ENCODE measurements around the gene PLXND1.
"Not testable (repeated sequence)": the region's sequence is repeated elsewhere in the genome, so short reads cannot be mapped to it uniquely, and the experiment has no call there.

PLXND1 gene

GRCh38 chr3:129606636-129607390 lies at the start of gene PLXND1:
Gene PLXND1, minus strand, starts transcription at chr3:129606676. Its CDS starts 37 bp downstream, at chr3:129606639.
- DNase-seq (ENCODE audit: low read depth in 2 of 2), result no peak

GRCh38 chr3:129655291-129655700 lies 48.8 kb upstream of the PLXND1 start:
- DNase-seq (ENCODE audit: low read depth in 2 of 2), result no peak

- no peak for DNase-seq (ENCODE audit: low read depth in 2 of 2)
These were observed 47.7 kb upstream of the PLXND1 start for GRCh38 chr3:129654131-129654530.

GRCh38 chr3:129653019-129653418 lies 46.5 kb upstream of the PLXND1 start:
- no peak for DNase-seq (ENCODE audit: low read depth in 2 of 2)

GRCh38 chr3:129651435-129652202 lies 45.1 kb upstream of the PLXND1 start:
- DNase-seq (ENCODE audit: low read depth in 2 of 2), result no peak

- peak in 1 of 2 donors; percentile 9 for DNase-seq (ENCODE audit: low read depth in 2 of 2)
These were observed 43.9 kb upstream of the PLXND1 start for GRCh38 chr3:129650256-129650872.

- no peak for DNase-seq (ENCODE audit: low read depth in 2 of 2)
These were observed 41.9 kb upstream of the PLXND1 start for GRCh38 chr3:129648391-129648790.

- DNase-seq (ENCODE audit: low read depth in 2 of 2), result no peak
These were observed 38.8 kb upstream of the PLXND1 start for GRCh38 chr3:129645286-129645685.

- no peak for DNase-seq (ENCODE audit: low read depth in 2 of 2)
These were observed 38.4 kb upstream of the PLXND1 start for GRCh38 chr3:129644836-129645235.

GRCh38 chr3:129641567-129642260 lies 35.2 kb upstream of the PLXND1 start:
- DNase-seq (ENCODE audit: low read depth in 2 of 2), result not testable (repeated sequence)

GRCh38 chr3:129640985-129641384 lies 34.5 kb upstream of the PLXND1 start:
- DNase-seq (ENCODE audit: low read depth in 2 of 2), result not testable (repeated sequence)

GRCh38 chr3:129638481-129638880 lies 32.0 kb upstream of the PLXND1 start:
- DNase-seq (ENCODE audit: low read depth in 2 of 2), result no peak

- no peak for DNase-seq (ENCODE audit: low read depth in 2 of 2)
These were observed 29.6 kb upstream of the PLXND1 start for GRCh38 chr3:129636082-129636481.

GRCh38 chr3:129635656-129636055 lies 29.2 kb upstream of the PLXND1 start:
- no peak for DNase-seq (ENCODE audit: low read depth in 2 of 2)

GRCh38 chr3:129633751-129634481 lies 27.4 kb upstream of the PLXND1 start:
- no peak for DNase-seq (ENCODE audit: low read depth in 2 of 2)

- no peak for DNase-seq (ENCODE audit: low read depth in 2 of 2)
These were observed 26.5 kb upstream of the PLXND1 start for GRCh38 chr3:129632977-129633376.

- no peak for DNase-seq (ENCODE audit: low read depth in 2 of 2)
These were observed 26.1 kb upstream of the PLXND1 start for GRCh38 chr3:129632556-129632955.

GRCh38 chr3:129632056-129632455 lies 25.6 kb upstream of the PLXND1 start:
- DNase-seq (ENCODE audit: low read depth in 2 of 2), result no peak

- no peak for DNase-seq (ENCODE audit: low read depth in 2 of 2)
These were observed 22.5 kb upstream of the PLXND1 start for GRCh38 chr3:129629011-129629410.

- DNase-seq (ENCODE audit: low read depth in 2 of 2), result no peak
These were observed 21.7 kb upstream of the PLXND1 start for GRCh38 chr3:129628169-129628522.
